CD4-positive, alpha-beta T cell treated with Interleukin-10 for 1 hour (primary cell): ENCODE data around the gene PLA2G15.

Experiments
- DNase-seq: peaks from one replicate; pipeline ENCODE4 v3.0.0-alpha.2; 2020

Gene PLA2G15

DNA sequence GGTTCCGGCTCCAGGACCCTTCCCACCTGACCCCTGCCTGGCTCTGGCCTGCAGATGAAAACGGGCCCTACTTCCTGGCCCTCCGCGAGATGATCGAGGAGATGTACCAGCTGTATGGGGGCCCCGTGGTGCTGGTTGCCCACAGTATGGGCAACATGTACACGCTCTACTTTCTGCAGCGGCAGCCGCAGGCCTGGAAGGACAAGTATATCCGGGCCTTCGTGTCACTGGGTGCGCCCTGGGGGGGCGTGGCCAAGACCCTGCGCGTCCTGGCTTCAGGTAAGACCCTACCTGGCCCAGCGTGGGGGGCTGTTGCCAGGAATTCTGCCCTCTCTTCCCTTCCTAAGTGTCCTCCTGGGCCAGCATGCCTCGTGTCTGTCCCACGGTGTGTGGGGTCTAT is 10.5 kb downstream of the PLA2G15 start:
- no peak for DNase-seq

DNA sequence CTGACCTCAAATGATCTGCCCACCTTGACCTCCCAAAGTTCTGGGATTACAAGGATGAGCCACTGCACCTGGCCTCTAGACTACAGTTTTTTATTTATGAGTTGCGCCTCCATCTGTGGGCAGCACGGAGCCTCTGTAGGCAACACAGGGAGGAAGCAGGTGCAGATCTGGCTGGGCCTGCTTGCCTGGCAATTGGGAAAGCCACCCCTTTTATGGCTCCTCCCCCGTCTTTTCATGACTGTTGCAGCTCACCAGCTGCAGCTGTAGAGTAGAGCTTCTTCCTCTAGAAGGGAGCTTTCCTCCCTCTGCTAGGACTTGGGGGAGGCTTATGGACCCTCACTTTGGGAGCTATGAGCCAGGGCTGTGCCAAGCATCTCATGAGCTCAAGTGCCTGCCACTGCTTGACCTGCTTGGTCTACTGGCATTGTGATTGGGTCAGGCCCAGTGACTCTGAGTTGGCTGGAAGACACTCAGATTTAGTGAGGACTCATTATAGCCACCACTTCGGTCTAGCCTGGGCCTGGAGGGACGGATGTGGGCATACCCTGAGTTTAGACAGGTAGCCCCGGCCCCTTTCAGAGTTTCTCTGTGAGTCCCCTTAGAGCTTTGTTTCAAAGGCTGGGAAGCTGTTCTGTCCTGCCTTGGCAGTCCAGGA is 12.2 kb downstream of the PLA2G15 start:
- no peak for DNase-seq

DNA sequence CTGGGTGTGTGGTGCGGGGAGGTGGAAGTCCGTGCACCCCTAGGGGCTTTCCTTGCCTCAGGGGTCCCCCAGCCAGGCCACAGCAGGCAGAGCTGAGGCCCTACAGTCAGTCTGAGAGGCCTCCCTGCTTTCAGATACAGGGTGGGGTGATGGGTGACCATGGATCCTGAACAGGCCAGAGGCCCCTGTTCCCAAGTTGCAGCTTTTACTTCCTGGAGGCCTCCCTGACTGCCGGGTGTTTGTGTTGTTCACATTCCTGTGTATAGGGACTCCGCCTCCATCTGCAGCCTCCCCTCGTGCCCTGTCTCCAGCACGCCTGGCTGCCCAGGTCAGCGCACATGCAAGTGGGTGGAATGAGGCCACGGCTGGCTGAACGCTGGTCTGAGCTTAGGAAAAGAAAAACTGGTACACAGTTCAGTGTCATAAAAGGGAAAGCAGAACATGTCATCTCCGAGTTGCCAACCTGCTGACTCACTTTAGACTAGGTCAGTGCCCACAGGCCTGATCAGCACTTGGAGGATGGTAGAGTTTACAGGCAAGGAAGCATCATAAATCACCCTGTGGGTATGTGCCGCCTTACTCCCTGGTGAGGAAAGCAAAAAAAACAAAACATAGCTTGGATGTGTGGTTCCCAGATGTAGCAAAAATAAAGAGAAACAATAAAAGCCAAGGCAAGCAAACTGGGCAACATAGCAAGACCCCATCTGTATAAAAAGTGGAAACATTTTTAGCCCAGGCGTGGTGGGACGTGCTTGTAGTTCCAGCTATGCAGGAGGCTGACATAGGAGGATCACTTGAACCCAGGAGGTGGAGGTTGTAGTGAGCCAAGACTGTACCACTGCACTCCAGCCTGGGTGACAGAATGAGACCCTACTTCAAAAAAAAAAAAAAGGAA is 13.0 kb downstream of the PLA2G15 start:
- DNase-seq = no peak

DNA sequence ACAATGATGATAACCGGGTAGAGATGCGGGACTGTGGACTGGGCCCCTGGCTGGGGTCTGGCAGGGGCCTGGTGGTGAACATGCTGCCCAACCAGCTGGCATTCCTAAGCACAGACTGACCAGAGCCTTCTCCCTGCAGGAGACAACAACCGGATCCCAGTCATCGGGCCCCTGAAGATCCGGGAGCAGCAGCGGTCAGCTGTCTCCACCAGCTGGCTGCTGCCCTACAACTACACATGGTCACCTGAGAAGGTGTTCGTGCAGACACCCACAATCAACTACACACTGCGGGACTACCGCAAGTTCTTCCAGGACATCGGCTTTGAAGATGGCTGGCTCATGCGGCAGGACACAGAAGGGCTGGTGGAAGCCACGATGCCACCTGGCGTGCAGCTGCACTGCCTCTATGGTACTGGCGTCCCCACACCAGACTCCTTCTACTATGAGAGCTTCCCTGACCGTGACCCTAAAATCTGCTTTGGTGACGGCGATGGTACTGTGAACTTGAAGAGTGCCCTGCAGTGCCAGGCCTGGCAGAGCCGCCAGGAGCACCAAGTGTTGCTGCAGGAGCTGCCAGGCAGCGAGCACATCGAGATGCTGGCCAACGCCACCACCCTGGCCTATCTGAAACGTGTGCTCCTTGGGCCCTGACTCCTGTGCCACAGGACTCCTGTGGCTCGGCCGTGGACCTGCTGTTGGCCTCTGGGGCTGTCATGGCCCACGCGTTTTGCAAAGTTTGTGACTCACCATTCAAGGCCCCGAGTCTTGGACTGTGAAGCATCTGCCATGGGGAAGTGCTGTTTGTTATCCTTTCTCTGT is 14.0 kb downstream of the PLA2G15 start:
- DNase-seq = no peak

DNA sequence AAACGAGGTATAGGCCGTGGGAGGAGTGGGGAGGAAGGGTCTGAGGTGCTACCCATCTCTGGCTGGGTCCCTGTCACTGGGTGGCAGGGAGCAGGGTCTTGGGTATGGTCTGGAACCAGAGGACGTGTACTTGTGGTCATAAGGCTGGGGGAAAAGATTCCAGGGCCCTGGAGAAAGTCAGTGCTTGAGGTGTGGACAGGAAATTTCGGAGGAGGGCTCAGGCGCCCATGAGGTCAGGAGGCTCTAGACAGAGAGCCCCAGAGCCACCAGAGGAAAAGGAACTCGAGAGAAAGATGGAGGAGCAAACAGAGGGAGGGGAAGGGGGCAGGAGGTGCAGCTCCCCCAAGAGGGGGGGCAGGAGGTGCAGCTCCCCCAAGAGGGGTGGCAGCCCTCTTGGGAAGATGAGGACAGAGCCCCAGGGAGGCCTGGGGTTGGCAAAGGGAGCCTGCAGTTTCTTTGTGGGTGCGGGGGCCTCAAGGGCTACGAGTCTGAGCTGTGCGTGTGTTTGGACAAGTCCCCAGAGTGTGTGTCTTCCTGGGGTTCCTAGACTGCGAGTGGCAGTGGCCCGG is 18.5 kb downstream of the PLA2G15 start:
- no peak for DNase-seq

DNA sequence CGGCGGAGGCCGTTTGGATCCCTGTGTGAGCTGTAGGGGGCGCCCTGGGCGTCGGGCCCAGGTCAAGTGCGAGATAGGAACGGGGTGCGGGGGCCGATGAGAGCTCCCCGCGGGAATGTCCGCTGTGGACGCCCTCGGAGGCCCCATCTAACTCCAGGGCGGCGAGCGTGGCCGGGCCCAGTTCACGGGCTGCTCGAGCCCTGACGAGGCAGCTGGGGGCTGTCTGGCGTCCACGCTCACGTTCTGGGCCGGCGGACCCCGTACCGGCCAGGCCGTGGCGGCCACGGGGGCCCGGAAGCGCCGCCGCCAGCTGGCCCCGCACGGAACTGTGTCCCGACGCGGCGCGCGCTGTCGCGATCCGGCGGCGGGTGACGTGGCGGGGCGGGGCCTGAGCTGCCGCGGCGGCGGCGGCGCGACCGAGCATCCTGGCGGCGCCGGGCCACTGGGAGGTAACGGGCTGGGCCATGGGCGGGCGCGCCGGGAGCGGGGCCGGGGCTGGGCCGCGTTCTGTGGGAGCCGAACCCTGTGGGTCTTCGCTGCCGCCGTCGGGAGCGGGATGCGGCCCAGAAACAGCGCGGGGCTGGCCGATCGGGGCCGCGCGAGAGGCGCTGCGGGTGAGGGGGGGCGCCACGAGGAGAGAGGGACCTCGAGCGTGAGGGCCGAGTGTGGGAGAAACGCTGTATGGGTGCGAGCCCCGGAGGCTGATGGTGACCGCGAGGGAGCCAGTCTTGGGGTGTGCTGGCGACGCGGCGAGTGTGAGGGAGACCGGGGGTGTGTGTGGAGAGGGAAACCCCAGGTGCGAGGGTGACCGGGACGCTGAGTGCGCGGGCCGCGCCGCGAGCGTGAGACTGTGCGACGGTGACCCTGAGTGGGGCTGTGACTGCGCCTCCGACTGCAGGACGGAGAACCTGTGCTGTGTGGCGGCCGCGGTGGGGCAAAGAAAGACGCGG is 19.2 kb downstream of the PLA2G15 start, which contains the start of gene SLC7A6:
Gene SLC7A6, plus strand, starts transcription at position 399 of the 950 bp plus-strand sequence. CDS start 10,201 bp downstream, outside the sequence.
- peak; percentile 85 for DNase-seq

DNA sequence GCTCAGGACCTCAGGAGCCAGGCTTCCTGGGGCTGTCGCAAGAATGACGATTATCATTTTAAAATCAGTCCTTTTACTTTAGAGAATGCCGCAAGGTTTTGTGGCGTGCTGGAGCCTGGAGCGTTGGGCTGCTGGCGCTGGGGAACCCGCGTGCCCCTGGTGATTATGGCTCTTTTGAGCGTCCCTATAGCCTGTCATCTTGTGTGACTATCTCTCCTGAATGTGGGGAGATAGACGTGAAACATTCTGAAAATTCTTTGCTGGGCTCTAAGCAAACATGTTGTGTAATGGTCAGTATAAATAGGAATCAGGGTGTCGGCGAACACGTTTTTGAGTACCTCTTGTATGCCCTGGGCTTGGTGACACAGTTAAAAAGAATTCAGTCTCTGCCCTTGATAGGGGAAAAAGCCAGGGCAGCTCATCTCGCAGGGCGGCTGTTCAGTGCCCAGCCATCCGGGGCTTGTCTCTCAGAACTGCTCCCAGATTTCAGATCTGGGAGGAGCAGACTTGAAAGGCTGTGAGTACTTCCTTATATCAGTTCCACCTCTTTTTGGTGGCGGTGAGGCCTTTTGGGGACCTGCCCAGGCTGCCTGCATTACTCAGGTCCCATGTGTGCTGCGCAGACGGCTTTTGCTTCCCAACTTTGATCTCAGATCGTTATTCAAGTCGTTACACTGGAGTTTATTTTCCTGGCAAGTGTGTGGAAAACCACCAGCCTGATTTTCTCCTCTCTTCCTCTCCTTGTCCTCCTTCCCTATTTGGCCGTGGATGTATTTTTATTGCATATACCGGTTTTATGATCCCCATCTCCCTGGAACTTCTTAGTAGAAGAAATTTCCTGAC is 20.1 kb downstream of the PLA2G15 start:
- peak; percentile 54 for DNase-seq

DNA sequence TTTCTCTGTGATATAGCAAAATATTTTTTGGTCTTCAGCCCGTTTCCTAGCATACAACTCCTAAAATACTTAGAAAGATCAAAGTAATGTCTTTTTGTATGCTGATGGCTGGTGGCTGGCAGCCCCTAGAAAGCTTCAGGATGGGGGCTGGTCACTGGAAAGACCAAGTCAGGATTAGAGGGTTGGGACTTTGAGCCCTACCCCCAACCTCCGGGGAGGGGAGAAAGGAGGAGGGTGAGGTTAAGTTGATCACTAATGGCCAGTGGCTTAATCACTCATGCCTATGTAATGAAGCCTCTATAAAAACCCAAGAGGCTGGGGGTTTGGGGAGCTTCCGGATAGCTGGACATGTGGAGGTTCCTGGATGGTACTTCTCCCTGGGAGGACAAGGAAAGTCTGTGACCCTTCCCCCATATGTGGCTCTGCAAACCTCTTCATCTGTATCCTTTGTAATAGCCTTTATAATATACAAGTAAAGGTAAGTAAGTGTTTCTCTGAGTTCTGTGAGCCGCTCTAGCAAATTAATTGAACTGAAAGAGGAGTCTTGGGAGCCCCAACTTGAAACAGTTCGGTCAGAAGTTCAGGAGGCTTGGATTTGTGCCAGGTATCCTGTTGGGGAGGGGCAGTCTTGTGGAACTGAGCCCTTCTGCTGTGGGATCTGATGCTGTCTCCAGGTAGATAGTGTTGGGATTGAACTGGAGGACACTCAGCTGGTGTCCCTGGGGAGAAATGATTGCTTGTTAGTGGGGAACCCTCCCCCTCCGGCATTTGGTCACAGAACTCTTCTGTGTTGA is 22.6 kb downstream of the PLA2G15 start:
- DNase-seq = no peak

DNA sequence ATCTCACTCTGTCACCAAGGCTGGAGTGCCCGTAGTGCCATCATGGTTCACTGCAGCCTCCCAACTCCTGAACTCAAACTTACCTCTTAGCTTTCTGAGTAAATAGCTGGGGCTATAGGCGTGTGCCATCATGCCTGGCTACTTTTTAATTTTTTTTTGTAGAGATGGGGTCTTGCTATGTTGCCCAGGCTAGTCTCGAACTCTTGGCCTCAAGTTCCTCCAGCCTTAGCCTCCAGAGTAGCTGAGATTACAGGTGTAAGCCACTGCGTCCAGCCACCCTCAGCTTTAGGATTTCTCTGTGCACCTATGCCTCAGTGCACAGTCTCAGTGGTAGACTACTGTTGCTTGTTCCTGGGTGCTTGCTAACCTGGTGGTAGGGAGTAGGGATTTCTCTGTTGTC is 24.6 kb downstream of the PLA2G15 start:
- DNase-seq = no peak

DNA sequence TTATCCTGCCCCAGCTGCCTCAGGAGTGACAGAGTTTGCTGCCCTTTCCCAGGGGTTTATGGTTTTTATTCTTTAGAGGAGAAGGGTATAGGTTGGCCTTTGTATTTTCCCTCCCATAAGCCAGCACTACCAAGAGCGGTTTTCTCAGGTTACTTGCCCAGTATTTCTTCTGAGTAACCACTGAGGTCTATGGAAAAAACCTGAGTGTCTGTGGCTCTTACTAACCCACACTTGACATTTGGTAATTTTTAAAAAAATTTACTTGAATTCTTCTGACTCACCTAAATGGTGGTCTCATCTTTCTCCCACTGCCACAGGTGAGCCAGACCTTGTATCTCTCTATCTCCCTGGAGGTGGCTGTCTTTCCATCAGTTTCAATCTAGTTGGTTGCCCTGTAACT is 25.2 kb downstream of the PLA2G15 start:
- no peak for DNase-seq

DNA sequence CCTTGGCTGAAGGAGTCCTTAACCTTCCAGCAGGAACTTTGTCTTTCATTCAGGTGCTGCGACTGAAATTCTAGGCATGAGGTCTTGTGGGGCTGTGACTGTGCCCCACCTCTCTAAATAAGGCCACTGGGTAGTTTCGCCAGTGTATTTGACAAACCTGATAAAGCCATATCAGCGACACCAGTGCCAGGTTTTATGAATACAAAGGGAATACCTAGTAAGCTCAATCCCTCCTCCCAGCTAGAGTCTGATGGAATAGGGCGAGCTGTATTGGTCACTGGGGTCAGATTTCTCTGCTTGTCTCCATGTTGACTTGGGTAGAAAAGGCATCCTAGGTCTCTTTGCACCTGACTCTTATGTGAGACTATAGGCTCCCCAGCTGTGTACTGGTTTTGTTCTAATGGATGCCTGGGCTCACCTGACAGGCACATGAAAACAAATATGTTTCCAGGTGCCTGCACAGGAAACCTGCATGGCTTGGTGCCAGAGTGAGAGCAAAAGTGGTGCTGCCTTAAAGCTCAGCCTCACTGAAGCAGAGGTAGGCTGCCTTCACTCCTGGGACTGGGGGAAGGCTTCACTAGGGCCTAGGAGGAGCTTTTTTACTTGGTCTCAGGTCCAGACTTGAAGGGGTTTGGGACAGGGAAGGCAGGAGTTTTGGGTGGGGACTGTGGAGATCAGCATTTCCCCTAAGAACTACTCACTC is 27.5 kb downstream of the PLA2G15 start:
- peak; percentile 65 for DNase-seq

DNA sequence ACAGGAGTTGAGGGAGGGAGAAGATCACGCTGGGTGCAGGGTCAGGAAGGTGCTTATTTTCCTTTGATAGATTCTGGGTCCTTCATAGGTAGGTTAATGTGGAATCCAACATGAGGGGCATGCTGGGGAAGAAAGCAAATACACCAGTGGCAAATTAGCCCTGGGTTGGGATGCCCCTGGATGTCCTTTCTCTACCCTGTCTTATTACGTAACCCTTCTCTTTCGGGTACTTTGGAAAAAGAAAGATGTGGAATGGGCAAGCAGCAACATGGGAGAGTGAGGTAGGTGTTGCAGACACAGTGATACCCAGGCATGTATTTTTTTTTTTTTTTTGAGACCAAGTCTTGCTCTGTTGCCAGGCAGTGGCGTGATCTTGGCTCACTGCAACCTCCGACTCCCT is 28.3 kb downstream of the PLA2G15 start:
- no peak for DNase-seq

DNA sequence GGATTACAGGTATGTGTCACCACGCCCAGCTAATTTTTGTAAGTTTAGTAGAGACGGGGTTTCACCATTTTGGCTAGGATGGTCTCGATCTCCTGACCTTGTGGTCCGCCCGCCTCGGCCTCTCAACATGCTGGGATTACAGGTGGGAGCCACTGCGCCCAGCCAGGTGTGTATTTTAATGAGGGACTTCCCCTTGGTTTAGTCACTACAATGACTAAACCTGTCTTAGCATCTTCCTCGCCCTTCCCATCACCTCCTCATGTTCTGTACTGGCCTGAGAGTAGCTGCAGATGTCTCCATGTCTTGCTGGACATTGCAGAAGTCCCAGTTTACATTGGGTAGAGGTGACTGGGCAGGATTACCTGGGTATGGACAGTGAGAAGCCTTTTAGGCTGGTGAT is 28.7 kb downstream of the PLA2G15 start:
- DNase-seq = no peak

DNA sequence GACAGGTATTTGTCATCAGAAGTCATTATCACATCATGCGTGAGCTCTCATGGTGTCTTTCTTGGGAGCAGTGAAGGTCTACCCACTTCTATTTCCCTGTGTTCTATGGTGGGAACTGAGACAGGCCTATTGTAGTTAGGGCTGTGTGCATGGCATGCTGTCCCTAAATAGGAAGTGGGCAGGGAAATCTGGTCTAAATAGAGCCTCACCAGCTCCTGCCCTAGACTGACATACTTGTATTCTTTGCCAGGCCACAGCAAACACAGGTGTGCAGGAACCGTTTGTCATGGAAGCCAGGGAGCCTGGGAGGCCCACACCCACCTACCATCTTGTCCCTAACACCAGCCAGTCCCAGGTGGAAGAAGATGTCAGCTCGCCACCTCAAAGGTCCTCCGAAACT is 29.3 kb downstream of the PLA2G15 start:
- DNase-seq = no peak

DNA sequence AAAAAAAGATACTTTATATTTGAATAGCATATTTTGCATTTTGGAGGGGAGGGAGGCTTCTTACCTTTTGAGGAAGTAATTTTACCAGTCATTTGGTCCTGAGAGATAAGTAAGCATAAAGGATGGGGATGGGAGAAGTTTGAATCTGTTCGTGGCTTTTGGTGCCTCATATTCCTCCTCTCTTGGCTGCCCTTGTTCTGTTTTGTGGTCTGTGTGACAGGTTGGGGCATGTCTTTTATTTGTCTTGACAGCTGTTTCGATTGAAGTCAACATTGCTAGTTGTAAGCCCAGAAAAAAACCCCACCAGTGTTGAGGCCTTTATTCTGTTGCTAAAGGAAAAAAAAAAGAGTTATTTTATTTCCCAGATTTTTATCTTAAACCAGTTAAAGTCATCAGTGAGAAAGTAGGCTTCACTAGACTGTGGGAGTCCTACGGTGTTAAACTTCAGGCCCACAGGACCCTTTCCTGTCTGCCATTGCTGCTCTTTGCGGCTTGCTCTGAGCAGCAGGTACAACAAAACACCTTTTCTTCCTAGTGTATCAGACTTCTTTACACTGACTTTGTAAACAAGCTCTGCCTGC is 30.5 kb downstream of the PLA2G15 start:
- DNase-seq = peak; percentile 65

DNA sequence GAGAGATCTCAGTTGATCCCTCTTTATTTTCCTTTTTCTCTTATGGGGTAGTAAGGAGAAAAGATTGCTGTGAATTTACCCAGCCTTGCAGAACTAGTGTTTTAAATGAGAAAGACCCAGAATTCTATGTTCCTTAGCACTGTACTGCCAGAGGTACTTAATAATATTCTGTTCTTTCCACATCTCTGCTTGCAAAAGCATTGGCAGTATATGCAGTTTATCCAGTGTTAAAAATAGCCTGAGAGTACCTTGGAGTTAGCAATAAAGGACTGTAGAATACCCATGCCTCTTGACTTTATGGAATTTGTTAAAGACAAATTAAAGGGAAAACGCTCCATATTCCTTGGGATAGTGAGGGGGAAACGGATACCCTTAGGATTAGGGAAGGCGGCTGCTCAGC is 31.1 kb downstream of the PLA2G15 start:
- DNase-seq = no peak

DNA sequence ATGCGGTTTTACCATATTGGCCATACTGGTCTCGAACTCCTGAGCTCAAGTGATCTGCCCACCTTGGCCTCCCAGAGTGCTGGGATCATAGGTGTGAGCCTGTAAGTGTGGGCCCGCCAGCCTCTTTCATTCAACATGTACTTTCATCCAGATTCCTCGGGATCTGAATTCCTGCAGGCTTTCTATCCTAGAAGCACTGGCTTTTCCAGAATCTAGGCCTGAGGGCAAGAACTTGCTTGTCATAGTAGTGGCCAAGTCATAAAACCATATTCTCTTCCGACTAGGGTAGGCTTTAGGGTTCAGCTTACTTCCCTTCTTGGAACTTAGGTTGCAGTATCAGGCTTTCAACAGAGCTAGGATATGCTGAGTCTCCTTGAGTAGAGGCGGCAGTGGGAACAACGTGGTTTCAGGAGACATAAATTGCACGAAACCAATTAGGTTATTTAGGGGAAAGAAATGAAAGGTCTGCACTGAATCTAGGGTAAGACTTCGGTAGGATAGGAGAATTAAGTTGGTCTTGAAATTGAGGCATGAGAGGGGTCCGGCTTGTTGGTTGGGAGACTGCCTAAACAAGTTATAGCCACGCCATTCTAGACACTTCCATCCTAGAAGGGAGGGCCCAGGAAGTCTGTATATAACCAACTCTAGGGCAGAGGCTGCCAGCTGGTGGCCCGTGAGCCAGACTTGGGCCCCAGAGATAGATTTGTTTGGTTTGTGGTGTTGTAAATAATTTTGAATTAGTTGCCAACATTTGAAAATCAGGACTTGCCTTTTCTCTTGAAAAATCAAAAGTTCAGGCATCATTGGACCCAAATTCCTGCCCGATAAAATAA is 34.8 kb downstream of the PLA2G15 start:
- no peak for DNase-seq
